GM18873 (cell line): Measurements from ENCODE around the gene THRAP3.

Experiments used
- ATAC-seq: cut with Tn5 transposase; IDR thresholded peaks from one replicate; pipeline ENCODE4 v1.9.1; 2021; ENCODE audit warnings: mild to moderate bottlenecking, moderate library complexity, moderate number of reproducible peaks; ENCODE audit not compliant: unreplicated experiment, low FRiP score

THRAP3 gene

GRCh38 chr1:36349839-36350238, 125.6 kb downstream of the THRAP3 start:
- no peak for ATAC-seq

GRCh38 chr1:36350659-36351226, 126.5 kb downstream of the THRAP3 start:
- ATAC-seq = no peak

DNA sequence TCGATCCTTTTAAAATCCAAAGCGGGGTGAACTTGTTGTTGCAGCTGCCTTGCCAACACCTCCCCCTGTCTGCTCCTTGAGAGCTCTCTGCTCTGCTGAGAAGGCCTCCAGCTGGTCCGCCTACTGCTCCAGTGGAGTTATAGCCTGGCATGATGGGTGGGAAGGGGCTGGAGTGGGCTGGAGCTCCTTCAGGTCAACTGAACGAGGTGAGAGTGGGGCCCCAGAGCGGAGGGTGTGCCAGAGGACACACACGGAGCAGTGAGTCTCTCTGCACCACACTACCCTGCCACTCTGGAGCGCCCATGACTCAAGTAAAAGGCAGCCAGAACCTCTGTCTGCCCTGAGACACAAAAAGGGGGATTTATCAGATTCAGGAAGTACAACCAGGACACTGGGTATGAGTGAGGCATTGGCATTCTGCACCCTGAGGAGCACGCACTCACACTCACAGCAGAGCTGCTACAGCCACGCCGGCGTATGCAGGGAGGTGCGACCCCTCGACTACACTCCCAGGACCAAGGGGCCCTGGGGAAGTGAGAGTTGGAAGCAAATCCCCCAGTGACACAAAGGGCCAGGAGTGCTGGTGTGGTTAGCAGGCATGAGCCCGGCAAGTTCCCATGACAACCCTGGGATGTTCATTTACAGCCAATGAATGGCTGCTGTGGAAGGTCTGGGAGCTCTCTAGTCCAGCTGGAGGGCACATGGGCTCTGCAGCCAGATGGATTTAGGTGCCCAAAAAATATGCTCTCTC, 127.2 kb downstream of the THRAP3 start:
- ATAC-seq = no peak

GRCh38 chr1:36352125-36352909, 128.1 kb downstream of the THRAP3 start:
- no peak for ATAC-seq

GRCh38 chr1:36352910-36353878, 129.0 kb downstream of the THRAP3 start:
- ATAC-seq = no peak

GRCh38 chr1:36354486-36354885, 130.2 kb downstream of the THRAP3 start:
- no peak for ATAC-seq
